ENCODE data around the gene RAB9B. TPM values are rescaled to one million over a fixed set of nuclear protein-coding genes. Genes with fewer than 3 reads are reported as not detected.

The RAB9B gene
- polyA plus RNA-seq, 2 of the 4 experiments (the other 2 are of a cell fraction), result 0.09 to 0.16 TPM

- DNase-seq (ENCODE audit: low read depth in 1 of 2, low spot score in 1 of 2) (no peak), FAIRE-seq (no peak), ATAC-seq (no peak)
- CTCF ChIA-PET, result interaction anchor here (1.2 kb wide), 1 partner anchor 15 kb away, joined by 3 read pairs; no protein-coding TSS in a partner anchor
- TF ChIP-seq MYC (IDR thresholded peaks at IDR 0.05; ENCODE audit: borderline replicate concordance, low read length) (no peak), E2F6 (IDR thresholded peaks at IDR 0.05; ENCODE audit: borderline replicate concordance, low read depth) (no peak), EP300 (IDR thresholded peaks at IDR 0.05) (no peak), FOSL2 (IDR thresholded peaks at IDR 0.05) (no peak), FOSL2 (CRISPR knock-in tag; IDR thresholded peaks at IDR 0.05) (no peak), SREBF2 (IDR thresholded peaks at IDR 0.05) (no peak), RNF2 (IDR thresholded peaks at IDR 0.05; ENCODE audit: borderline replicate concordance, low read depth) (no peak), EHMT2 (IDR thresholded peaks at IDR 0.05; ENCODE audit: low read depth) (no peak), JUN (IDR thresholded peaks at IDR 0.05) (no peak), CBX2 (IDR thresholded peaks at IDR 0.05; ENCODE audit: borderline replicate concordance, low read depth) (no peak), KDM5A (IDR thresholded peaks at IDR 0.05) (no peak), ZFP36 (IDR thresholded peaks at IDR 0.05; ENCODE audit: borderline replicate concordance, partially characterized antibody) (no peak), POLR2AphosphoS2 (conservative IDR thresholded peaks at IDR 0.05; ENCODE audit: low read length) (no peak)
- no peak overlapping the region for H3K4me3 ChIP-seq
- H3K4me2 ChIP-seq, result no peak overlapping the region
- POLR2A ChIA-PET, result no interaction called here
- H3K4me1 ChIP-seq, result no peaks in the 10 kb centered on the region
- no peak overlapping the region for H3K27ac ChIP-seq
- WGBS (ENCODE audit: missing lambda C conversion rate), result 0% methylated on average over 1 of the region's 3 CpGs
- H3K9me3 ChIP-seq, result no peaks in the 10 kb centered on the region
Observed at GRCh38 chrX:103782640-103783039, 49.4 kb downstream of the RAB9B start.

- FAIRE-seq (no peak), ATAC-seq (no peak), DNase-seq (ENCODE audit: low read depth in 1 of 2, low spot score in 1 of 2) (no peak)
- ChIA-PET POLR2A (no interaction called here), CTCF (interaction anchor here (1.1 kb wide), 1 partner anchor 12 kb away, joined by 3 read pairs; no protein-coding TSS in a partner anchor)
- Histone ChIP-seq H3K27ac (no peak overlapping the region), H3K9me3 (no peaks in the 10 kb centered on the region), H3K4me1 (no peaks in the 10 kb centered on the region), H3K4me3 (no peak overlapping the region), H3K4me2 (no peak overlapping the region)
- TF ChIP-seq TP53 (CRISPR knock-in tag; IDR thresholded peaks at IDR 0.05) (no peak), CTCF (IDR thresholded peaks at IDR 0.05) (no peak), MAX (IDR thresholded peaks at IDR 0.05) (no peak), EP300 (IDR thresholded peaks at IDR 0.05) (no peak), HMGXB4 (CRISPR knock-in tag; IDR thresholded peaks at IDR 0.05; ENCODE audit: borderline replicate concordance) (no peak), KDM1A (IDR thresholded peaks at IDR 0.05; ENCODE audit: low read depth) (no peak), ELK1 (IDR thresholded peaks at IDR 0.05; ENCODE audit: low read depth, low read length) (no peak), POLR2AphosphoS2 (conservative IDR thresholded peaks at IDR 0.05; ENCODE audit: low read length) (no peak), JUN (IDR thresholded peaks at IDR 0.05) (no peak), KDM5A (IDR thresholded peaks at IDR 0.05) (no peak), HOXA7 (CRISPR knock-in tag; IDR thresholded peaks at IDR 0.05) (no peak), FOXS1 (CRISPR knock-in tag; IDR thresholded peaks at IDR 0.05) (no peak), CHD2 (IDR thresholded peaks at IDR 0.05; ENCODE audit: low read length, partially characterized antibody) (no peak)
- WGBS (ENCODE audit: missing lambda C conversion rate), result 39% methylated on average over 1 of the region's 1 CpG
Observed at GRCh38 chrX:103781706-103782105, 50.4 kb downstream of the RAB9B start.

Data from A549 (cell line).